Adipocyte (in vitro differentiated cells): Measurements from ENCODE around the gene CNTN5.
A peak's percentile ranks its signal among the peaks of the same experiment; 100 is the strongest.

ENCODE experiments used
- DNase-seq: peaks from one replicate; pipeline ENCODE4 v3.0.0-alpha.2; 2015; ENCODE audit warnings: low read depth
- H3K27me3 ChIP-seq: replicated peaks from 2 replicates; pipeline ENCODE4 v1.7.0; 2013; ENCODE audit warnings: mild to moderate bottlenecking, low read length, moderate library complexity; ENCODE audit not compliant: control insufficient read depth, insufficient read depth
- H3K36me3 ChIP-seq: 2 replicates; pipeline ENCODE4 v1.7.0; 2013; ENCODE audit warnings: low read length, mild to moderate bottlenecking, moderate library complexity; ENCODE audit not compliant: control insufficient read depth, insufficient read depth, severe bottlenecking
- H3K4me1 ChIP-seq: 2 replicates; pipeline ENCODE4 v1.7.0; 2013; ENCODE audit warnings: mild to moderate bottlenecking, low read length, moderate library complexity; ENCODE audit not compliant: control insufficient read depth, insufficient read depth
- H3K4me3 ChIP-seq: 2 replicates; pipeline ENCODE4 v1.7.0; 2013; ENCODE audit warnings: mild to moderate bottlenecking, low read length, moderate library complexity
- H3K9ac ChIP-seq: 2 replicates; pipeline ENCODE4 v1.7.0; 2013; ENCODE audit warnings: mild to moderate bottlenecking, low read length, moderate library complexity
- H3K9me3 ChIP-seq: 2 replicates; pipeline ENCODE4 v1.7.0; 2013; ENCODE audit warnings: mild to moderate bottlenecking, low read length, moderate library complexity; ENCODE audit not compliant: control insufficient read depth

CNTN5 gene

DNA sequence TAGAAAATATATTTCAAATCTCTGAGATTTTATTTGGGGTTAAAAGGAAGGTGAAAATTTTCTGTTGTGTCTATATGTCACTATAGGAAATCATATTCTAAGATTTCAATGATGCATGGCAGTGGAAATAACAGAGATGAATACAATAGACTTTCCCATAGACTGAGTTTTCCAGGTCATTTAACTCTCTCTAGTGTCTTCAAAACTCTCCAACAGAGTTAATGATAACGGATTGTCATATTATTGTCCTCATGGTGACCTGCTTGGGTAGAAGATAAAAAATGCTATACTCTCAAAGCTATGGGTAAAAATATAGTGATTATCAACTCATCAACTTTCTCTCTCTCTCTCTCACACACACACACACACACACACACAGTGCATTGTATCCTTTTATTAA, 312.9 kb downstream of the CNTN5 start:
- DNase-seq: no peak

GRCh38 chr11:99343117-99343516, 322.4 kb downstream of the CNTN5 start:
- DNase-seq: no peak
- no peaks in the 10 kb centered on the region for H3K27me3 ChIP-seq
- no peak overlapping the region for H3K4me3 ChIP-seq
- no peaks in the 10 kb centered on the region for H3K36me3 ChIP-seq
- H3K9ac ChIP-seq: no peak overlapping the region
- no peaks in the 10 kb centered on the region for H3K4me1 ChIP-seq
- no peaks in the 10 kb centered on the region for H3K9me3 ChIP-seq

More for the DNA sequence above, 312.9 kb downstream of the CNTN5 start:
- H3K27me3 ChIP-seq: no peaks in the 10 kb centered on the region
- no peaks in the 10 kb centered on the region for H3K36me3 ChIP-seq
- no peak overlapping the region for H3K9ac ChIP-seq
- no peak overlapping the region for H3K4me3 ChIP-seq
- no peaks in the 10 kb centered on the region for H3K4me1 ChIP-seq
- no peaks in the 10 kb centered on the region for H3K9me3 ChIP-seq

DNA sequence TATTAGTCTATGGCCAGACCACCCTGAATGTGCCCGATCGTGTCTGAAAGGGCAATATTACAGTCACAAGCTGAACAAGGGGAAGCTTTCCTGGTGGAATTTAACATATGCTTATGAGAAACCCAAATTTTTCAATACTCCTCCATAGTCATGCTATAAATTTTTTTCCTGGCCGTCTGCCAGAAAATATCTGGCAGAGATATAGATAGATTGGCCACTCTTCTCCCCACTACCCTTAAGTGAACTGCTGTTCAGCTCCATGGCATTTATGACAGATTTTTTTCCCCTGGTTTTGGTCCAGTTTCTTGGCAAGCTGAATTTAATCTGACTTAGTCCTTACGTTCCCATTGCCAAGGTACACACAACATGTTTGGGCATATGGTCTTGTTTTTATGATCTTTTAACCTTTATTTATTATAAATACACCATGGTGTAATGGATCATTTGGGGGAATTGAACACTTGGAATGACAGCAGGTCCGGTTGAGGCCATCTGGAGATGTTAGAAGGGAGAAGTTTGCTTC, 328.5 kb downstream of the CNTN5 start:
- no peaks in the 10 kb centered on the region for H3K36me3 ChIP-seq
- no peaks in the 10 kb centered on the region for H3K27me3 ChIP-seq
- H3K9me3 ChIP-seq: no peaks in the 10 kb centered on the region
- no peak overlapping the region for H3K4me3 ChIP-seq
- peaks cover 2% of the 10 kb centered on the region for H3K4me1 ChIP-seq
- no peak overlapping the region for H3K9ac ChIP-seq
- DNase-seq: no peak

GRCh38 chr11:99351624-99352023, 330.9 kb downstream of the CNTN5 start:
- peaks cover 2% of the 10 kb centered on the region for H3K4me1 ChIP-seq
- no peaks in the 10 kb centered on the region for H3K9me3 ChIP-seq
- H3K9ac ChIP-seq: no peak overlapping the region
- H3K36me3 ChIP-seq: no peaks in the 10 kb centered on the region
- peak; percentile 35 for DNase-seq
- no peak overlapping the region for H3K4me3 ChIP-seq
- no peaks in the 10 kb centered on the region for H3K27me3 ChIP-seq

- no peaks in the 10 kb centered on the region for H3K9me3 ChIP-seq
- no peak overlapping the region for H3K4me3 ChIP-seq
- H3K27me3 ChIP-seq: no peaks in the 10 kb centered on the region
- no peaks in the 10 kb centered on the region for H3K36me3 ChIP-seq
- no peak overlapping the region for H3K9ac ChIP-seq
- no peak for DNase-seq
- peaks cover 2% of the 10 kb centered on the region for H3K4me1 ChIP-seq
These were observed 331.9 kb downstream of the CNTN5 start for GRCh38 chr11:99352642-99353041.

GRCh38 chr11:99366546-99366945, 345.8 kb downstream of the CNTN5 start:
- DNase-seq: no peak
- no peaks in the 10 kb centered on the region for H3K36me3 ChIP-seq
- peaks cover 7% of the 10 kb centered on the region for H3K4me1 ChIP-seq
- H3K4me3 ChIP-seq: no peak overlapping the region
- no peak overlapping the region for H3K9ac ChIP-seq
- no peaks in the 10 kb centered on the region for H3K27me3 ChIP-seq
- H3K9me3 ChIP-seq: no peaks in the 10 kb centered on the region

DNA sequence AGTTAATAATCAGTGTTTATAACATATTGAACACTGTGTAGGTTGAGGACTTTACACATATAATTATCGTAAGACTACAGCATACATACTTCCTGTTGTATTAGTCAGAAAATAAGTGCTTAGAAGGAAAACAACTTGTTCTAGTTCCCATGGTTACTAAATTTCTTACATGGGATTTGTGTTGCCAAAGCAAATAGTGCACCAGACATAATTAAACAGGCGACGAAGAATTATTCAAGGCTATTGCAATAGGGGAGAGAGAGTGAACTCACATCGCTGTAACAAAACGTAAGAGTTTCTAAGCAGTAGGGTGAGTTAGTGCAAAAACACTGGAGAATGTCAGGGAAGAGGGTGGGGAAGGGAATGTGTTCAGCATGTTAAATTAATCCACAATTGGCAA, 347.8 kb downstream of the CNTN5 start:
- Histone ChIP-seq H3K36me3 (no peaks in the 10 kb centered on the region), H3K9ac (no peak overlapping the region), H3K9me3 (no peaks in the 10 kb centered on the region), H3K4me3 (no peak overlapping the region), H3K4me1 (peaks cover 7% of the 10 kb centered on the region), H3K27me3 (no peaks in the 10 kb centered on the region)
- DNase-seq: peak; percentile 3

GRCh38 chr11:99370549-99371216, 349.9 kb downstream of the CNTN5 start:
- H3K9ac ChIP-seq: no peak overlapping the region
- DNase-seq: peak; percentile 84
- H3K27me3 ChIP-seq: no peaks in the 10 kb centered on the region
- no peaks in the 10 kb centered on the region for H3K9me3 ChIP-seq
- H3K4me3 ChIP-seq: peak overlapping the region; percentile 44
- H3K36me3 ChIP-seq: no peaks in the 10 kb centered on the region
- peaks cover 7% of the 10 kb centered on the region for H3K4me1 ChIP-seq

GRCh38 chr11:99371257-99371656, 350.5 kb downstream of the CNTN5 start:
- Histone ChIP-seq H3K4me1 (peaks cover 7% of the 10 kb centered on the region), H3K4me3 (no peak overlapping the region), H3K27me3 (no peaks in the 10 kb centered on the region), H3K9ac (no peak overlapping the region), H3K36me3 (no peaks in the 10 kb centered on the region), H3K9me3 (no peaks in the 10 kb centered on the region)
- peak; percentile 12 for DNase-seq

DNA sequence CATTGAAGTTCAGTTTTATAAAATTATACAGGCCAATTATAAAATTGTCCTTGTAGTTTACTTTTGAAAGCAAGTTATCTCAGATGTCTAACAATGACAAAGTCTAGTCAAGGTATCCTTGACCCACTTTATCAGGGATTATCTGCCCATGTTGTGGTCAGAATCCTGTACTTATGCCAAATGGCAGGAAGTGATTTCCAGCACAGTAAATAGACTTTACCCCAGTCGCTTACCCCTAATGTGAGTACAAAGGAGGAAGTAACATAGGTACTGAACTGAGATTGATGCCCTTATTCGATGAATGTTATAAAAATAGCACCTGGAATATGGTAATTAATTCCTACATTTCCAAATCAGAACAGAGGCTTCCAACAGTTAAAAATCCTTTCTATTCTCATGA, 355.7 kb downstream of the CNTN5 start:
- H3K4me1 ChIP-seq: no peaks in the 10 kb centered on the region
- no peaks in the 10 kb centered on the region for H3K27me3 ChIP-seq
- no peaks in the 10 kb centered on the region for H3K9me3 ChIP-seq
- H3K4me3 ChIP-seq: no peak overlapping the region
- no peak for DNase-seq
- H3K36me3 ChIP-seq: no peaks in the 10 kb centered on the region
- no peak overlapping the region for H3K9ac ChIP-seq

DNA sequence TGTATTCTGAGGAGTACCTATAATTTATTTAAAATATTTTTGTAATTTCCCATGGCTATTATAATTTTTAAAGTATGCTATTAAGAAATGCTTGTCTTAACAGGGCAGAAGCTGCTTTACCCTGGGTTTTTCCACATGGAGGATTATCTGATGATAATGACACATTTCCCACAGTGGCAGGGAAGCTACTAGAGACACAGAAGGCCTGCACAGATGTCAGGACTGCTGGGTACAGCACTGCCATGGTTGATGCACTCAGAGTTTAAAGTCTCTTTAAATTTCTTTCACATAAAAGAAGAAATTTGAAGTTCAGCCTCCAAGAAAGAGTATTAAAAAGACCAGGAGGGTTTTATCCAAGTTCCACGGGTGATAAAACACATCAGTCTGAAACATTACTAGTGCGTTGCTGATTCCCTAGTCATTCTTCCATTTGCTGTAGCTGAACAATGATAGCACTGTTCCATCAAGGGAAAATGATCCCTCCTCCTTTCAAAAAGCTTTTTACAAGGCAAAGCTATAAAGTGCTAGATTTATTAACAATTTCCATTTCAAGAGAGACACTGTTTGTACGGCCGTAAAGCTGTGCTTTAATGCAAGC, 363.0 kb downstream of the CNTN5 start:
- H3K9ac ChIP-seq: no peak overlapping the region

More for the DNA sequence above, 363.0 kb downstream of the CNTN5 start:
- Histone ChIP-seq H3K4me1 (no peaks in the 10 kb centered on the region), H3K4me3 (no peak overlapping the region), H3K36me3 (no peaks in the 10 kb centered on the region), H3K27me3 (no peaks in the 10 kb centered on the region), H3K9me3 (no peaks in the 10 kb centered on the region)
- no peak for DNase-seq
